ENCODE measurements around the gene GPC6. TPM values are rescaled to one million over a fixed set of nuclear protein-coding genes. Genes with fewer than 3 reads are reported as not detected.

GPC6 gene
- polyA plus RNA-seq, 2 of the 4 experiments (the other 2 are of a cell fraction): 8.0 to 14.4 TPM

DNA sequence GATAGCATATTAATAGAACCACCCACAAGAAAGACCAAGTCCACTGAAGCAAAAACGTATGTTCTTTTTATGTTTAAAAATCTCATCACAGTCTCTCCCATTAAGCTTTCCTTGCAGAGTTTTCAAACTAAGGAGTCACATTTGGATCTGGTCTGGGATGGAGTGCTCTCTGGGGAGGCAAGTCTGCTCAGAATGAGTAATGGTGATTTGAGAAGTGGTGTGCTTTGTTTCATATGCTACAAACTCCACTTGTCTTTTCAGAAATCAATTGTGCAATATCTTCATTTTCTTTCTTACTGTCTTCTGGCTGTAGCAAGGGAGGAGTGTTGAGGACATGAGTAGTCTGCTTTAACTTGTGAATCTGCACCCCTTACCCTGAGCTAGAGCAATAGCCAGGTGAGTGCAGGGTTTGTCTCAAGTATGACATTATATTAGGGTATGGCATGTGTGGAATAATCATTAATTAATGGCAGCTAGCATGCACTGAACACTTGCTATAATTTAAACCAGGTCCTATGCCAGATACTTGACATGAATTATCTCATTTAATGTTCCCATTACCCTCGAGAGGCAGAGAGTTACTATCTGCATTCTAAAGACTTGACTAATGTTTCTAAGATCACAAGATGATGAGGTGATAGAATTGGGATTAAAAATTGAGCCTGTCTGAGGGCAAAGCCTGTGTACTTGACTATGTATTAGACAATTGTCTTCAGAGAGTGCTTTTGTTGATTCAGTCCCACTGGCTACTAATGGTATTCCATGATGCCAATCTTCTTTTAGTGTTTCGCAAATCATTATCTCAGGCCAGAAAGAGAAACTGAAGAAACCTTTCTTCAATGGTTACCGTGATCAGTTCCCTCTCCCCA lies 171.8 kb downstream of the GPC6 start:
- TF ChIP-seq NFE2L2 (conservative IDR thresholded peaks at IDR 0.05; ENCODE audit: low read length) (no peak), BHLHE40 (IDR thresholded peaks at IDR 0.05; ENCODE audit: low read depth, low read length) (no peak), HOXB13 (CRISPR knock-in tag; IDR thresholded peaks at IDR 0.05; ENCODE audit: low read depth) (no peak)
- no peak for ATAC-seq
- Histone ChIP-seq H3K9me3 (no peaks in the 10 kb centered on the region), H3K4me2 (peak overlapping the region; percentile 58), H3K27ac (no peak overlapping the region), H3K4me1 (peaks cover 17% of the 10 kb centered on the region), H3K4me3 (no peak overlapping the region)
- no peak for FAIRE-seq
- ChIA-PET POLR2A (no interaction called here), CTCF (interaction anchor here (1.2 kb wide), 1 partner anchor 59 kb away, joined by 3 read pairs; no protein-coding TSS in a partner anchor)
- WGBS (ENCODE audit: missing lambda C conversion rate): 31% methylated on average over 4 of the region's 4 CpGs
- DNase-seq (ENCODE audit: low read depth in 1 of 2, low spot score in 1 of 2): no peak

DNA sequence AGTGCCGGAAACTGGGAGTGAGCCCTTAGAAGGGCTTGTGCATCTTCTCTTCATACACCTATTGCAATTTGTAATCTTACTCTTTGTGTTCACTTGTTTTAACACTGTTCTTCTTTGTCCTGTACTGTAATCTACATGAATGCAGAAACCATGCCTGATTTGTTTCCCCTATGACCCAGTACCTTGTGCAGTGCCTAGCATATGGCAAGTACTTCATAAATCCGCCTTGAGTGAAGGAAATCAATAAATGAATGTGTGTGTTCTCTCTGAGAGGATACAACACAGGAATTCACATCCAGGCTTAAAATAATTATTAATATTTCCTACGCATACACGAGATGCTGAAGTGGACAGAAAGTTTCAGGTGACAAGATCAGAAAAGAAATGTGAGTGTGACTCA lies 172.6 kb downstream of the GPC6 start:
- FAIRE-seq (no peak), DNase-seq (ENCODE audit: low read depth in 1 of 2, low spot score in 1 of 2) (no peak), ATAC-seq (peak in 1 of 2 experiments; percentile 26; a peak in 1 of 6 replicates)
- Histone ChIP-seq H3K4me2 (peak overlapping the region; percentile 58), H3K9me3 (no peaks in the 10 kb centered on the region), H3K4me3 (no peak overlapping the region), H3K27ac (no peak overlapping the region), H3K4me1 (peaks cover 17% of the 10 kb centered on the region)
- TF ChIP-seq CBX2 (IDR thresholded peaks at IDR 0.05; ENCODE audit: borderline replicate concordance, low read depth) (no peak), ZFP36 (IDR thresholded peaks at IDR 0.05; ENCODE audit: borderline replicate concordance, partially characterized antibody) (no peak), CEBPB (IDR thresholded peaks at IDR 0.05) (no peak), MAZ (IDR thresholded peaks at IDR 0.05; ENCODE audit: borderline replicate concordance, low read depth, low read length) (no peak), HEYL (CRISPR knock-in tag; IDR thresholded peaks at IDR 0.05) (no peak), NR3C1 (IDR thresholded peaks at IDR 0.05) (no peak), ZSCAN20 (CRISPR knock-in tag; IDR thresholded peaks at IDR 0.05) (no peak)
- TF ChIP-seq, protein P1, sequence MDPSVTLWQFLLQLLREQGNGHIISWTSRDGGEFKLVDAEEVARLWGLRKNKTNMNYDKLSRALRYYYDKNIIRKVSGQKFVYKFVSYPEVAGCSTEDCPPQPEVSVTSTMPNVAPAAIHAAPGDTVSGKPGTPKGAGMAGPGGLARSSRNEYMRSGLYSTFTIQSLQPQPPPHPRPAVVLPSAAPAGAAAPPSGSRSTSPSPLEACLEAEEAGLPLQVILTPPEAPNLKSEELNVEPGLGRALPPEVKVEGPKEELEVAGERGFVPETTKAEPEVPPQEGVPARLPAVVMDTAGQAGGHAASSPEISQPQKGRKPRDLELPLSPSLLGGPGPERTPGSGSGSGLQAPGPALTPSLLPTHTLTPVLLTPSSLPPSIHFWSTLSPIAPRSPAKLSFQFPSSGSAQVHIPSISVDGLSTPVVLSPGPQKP (IDR thresholded peaks at IDR 0.05; ENCODE audit: low read depth, low read length): no peak
- POLR2A ChIA-PET: no interaction called here
- CTCF ChIA-PET: interaction anchor here (0.9 kb wide), 1 partner anchor 11 kb away, joined by 3 read pairs; no protein-coding TSS in a partner anchor
- 25% methylated on average over 4 of the region's 4 CpGs for WGBS (ENCODE audit: missing lambda C conversion rate)

DNA sequence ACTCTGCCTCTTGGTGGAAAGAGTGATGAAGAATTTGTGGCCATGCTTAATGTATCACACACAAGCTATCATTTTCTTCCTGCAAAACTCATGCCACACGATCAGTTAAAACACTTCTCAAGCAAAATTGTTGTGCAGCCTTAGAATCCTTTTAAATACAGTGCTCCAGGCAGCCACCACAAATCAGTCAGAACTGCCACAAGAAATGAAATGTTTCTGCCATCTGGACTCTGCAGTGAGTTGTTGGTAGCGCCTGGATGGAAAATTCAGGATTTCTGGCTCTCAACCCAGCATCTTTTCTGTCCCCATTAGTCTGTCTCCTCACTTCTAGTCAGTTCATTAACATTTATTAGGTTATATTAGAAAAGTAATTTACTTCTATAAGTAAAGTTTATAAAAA lies 179.5 kb downstream of the GPC6 start:
- Histone ChIP-seq H3K9me3 (no peaks in the 10 kb centered on the region), H3K27ac (no peak overlapping the region), H3K4me1 (no peaks in the 10 kb centered on the region), H3K4me3 (no peak overlapping the region), H3K4me2 (no peak overlapping the region)
- CTCF ChIA-PET: no interaction called here
- ATAC-seq (no peak), FAIRE-seq (no peak), DNase-seq (ENCODE audit: low read depth in 1 of 2, low spot score in 1 of 2) (no peak)
- TF ChIP-seq RNF2 (IDR thresholded peaks at IDR 0.05; ENCODE audit: borderline replicate concordance, low read depth) (no peak), EP300 (IDR thresholded peaks at IDR 0.05) (no peak), MAZ (IDR thresholded peaks at IDR 0.05; ENCODE audit: borderline replicate concordance, low read depth, low read length) (no peak), CBX8 (IDR thresholded peaks at IDR 0.05) (no peak), FOSB (CRISPR knock-in tag; IDR thresholded peaks at IDR 0.05) (no peak), CHD2 (IDR thresholded peaks at IDR 0.05; ENCODE audit: low read length, partially characterized antibody) (no peak), GATA3 (IDR thresholded peaks at IDR 0.05; ENCODE audit: borderline replicate concordance) (no peak)
- TF ChIP-seq, protein P2, sequence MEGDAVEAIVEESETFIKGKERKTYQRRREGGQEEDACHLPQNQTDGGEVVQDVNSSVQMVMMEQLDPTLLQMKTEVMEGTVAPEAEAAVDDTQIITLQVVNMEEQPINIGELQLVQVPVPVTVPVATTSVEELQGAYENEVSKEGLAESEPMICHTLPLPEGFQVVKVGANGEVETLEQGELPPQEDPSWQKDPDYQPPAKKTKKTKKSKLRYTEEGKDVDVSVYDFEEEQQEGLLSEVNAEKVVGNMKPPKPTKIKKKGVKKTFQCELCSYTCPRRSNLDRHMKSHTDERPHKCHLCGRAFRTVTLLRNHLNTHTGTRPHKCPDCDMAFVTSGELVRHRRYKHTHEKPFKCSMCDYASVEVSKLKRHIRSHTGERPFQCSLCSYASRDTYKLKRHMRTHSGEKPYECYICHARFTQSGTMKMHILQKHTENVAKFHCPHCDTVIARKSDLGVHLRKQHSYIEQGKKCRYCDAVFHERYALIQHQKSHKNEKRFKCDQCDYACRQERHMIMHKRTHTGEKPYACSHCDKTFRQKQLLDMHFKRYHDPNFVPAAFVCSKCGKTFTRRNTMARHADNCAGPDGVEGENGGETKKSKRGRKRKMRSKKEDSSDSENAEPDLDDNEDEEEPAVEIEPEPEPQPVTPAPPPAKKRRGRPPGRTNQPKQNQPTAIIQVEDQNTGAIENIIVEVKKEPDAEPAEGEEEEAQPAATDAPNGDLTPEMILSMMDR (IDR thresholded peaks at IDR 0.05): no peak
- WGBS (ENCODE audit: missing lambda C conversion rate): 23% methylated on average over 2 of the region's 2 CpGs
- POLR2A ChIA-PET: no interaction called here

All from A549 (cell line).